HG03520 (cell line): ENCODE measurements around the gene MAPK8IP2.
"Not testable (repeated sequence)": the region's sequence is repeated elsewhere in the genome, so short reads cannot be mapped to it uniquely, and the experiment has no call there.

Experiments
- ATAC-seq: cut with Tn5 transposase; IDR thresholded peaks from one replicate; pipeline ENCODE4 v1.9.1; 2021; ENCODE audit warnings: mild to moderate bottlenecking, moderate library complexity; ENCODE audit not compliant: unreplicated experiment

Gene MAPK8IP2

DNA sequence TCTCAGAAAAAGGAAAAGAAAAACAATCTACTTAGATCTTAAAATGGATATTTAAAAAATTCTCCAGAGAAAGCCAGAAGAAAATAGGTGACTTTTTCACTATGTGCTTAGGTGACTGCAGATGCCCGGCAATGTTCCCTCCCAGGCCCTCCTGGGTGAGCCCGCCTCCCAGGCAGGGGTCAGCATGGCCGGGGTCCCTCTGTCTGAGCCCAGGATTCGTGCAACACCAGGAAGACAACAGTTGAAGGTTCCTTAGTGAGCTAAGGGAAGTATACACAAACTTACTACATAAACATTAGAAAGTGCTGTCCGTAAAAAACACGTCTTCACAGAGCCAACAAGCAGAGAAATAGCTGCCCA lies 11.6 kb downstream of the MAPK8IP2 start:
- no peak for ATAC-seq

DNA sequence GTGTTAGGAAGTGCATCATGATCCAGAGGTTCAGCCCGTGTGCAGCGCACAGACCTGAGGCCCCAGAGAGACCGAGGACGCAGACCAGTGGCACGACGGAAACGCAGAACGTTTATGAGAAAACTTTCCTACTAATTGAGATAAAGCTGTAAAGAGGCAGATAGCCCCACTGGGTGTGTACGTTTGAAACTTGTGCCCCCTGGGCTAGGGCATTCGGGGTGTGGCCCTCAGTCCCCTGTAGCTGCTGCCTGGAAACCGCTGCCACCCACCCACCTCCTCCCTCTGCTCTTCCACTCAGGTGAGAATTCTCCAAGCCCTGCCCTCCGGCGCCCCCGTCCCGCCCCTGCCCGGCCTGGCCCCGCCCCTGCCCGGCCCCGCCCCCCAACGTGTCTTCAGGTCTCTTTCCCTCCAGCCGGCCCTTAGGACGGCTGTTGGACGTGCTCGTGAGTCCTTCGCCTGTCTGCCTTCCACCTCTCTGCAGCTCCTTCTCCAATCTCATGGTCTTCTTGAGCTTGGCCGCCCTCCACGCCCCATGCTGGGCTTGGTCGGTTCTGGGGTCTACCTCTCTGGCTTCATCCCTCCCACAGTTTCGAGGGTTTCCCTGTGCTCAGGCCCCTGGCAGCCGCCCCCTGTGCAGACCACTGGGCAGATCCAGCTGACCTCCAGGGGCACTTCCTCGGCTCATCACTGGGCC lies 12.1 kb downstream of the MAPK8IP2 start:
- ATAC-seq = no peak

DNA sequence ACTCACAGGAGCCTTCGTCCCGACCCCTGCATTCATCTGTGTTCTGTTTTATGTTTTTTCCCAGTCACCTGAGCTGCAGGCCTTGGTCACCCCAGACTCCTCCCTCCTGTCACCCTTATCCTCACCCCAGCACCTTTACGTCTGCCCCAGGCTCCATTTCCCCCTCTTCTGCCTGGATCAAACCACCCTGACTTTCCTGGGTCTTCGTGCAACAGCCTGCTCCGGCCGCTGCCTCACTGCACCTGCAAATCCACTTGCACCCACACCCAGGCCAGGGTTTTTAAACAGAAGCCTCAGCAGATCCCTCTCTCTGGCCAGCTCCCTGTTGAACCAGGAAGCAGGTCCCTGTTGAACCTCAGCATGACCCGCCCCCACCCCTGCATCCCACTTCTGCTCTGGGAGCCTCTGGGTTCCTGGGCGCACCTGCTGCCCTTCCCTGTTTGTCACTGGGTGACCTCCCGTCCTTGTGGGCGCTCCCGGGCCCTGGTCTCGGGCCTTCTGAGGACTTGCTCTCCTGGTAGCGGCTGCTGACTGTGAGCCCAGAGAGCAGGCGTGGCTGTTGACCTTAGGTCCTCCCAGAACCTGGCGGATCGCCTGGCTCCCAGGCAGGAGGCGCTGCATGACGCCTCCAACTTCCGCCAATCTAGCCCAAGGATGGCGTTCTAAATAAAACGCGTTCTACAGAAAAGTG lies 12.8 kb downstream of the MAPK8IP2 start:
- no peak for ATAC-seq

DNA sequence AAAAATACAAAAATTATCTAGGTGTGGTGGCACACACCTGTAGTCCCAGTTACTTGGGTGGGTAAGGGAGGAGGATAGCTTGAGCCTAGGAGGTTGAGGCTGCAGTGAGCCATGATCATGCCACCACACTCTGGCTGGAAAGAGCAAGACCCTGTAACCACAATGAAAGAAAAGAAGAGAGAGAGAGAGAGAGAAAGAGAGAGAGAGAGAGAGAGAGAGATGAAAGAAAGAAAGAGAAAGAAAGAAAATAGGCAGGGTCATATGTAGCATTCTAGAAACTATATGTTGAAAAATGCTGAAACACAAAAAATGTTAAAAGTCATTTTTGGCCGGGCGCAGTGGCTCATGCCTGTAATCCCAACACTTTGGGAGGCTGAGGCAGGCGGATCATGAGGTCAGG lies 13.7 kb downstream of the MAPK8IP2 start:
- not testable (repeated sequence) for ATAC-seq

DNA sequence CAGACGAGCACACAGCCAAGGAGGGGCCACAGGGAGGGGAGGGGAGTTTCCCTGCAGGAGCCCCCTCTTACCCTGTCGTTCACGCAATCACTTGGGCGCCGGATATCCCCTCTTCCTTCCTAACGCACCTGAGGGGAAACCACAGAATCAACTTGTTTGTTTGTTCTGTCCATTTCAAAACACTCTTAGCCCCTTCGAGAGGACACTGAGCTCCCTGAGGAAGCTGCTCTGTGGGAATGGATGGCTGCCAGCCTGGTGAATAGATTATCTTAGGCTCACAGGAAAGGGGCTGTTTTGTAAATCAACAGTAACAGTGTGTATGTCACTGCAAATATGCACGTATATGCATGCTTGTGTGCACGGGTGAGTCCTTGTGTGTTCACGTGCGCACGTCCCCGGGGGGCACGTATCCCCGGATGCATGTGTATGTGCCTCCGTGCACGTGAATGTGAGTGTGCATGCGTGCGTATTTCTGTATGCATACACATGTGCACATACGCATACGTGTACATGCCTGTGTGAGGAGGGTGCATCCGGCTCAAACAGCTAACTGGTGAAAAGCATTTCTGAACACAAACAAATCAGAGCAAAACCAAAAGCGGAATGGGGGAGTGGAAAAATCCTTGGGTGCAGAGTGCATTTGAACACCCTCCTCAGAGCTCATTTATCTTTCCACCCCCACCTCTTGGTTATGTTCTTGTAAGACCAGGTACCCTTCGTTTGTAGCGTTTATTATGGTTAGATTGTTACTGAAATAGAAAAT lies 20.2 kb downstream of the MAPK8IP2 start:
- ATAC-seq = peak; percentile 60

DNA sequence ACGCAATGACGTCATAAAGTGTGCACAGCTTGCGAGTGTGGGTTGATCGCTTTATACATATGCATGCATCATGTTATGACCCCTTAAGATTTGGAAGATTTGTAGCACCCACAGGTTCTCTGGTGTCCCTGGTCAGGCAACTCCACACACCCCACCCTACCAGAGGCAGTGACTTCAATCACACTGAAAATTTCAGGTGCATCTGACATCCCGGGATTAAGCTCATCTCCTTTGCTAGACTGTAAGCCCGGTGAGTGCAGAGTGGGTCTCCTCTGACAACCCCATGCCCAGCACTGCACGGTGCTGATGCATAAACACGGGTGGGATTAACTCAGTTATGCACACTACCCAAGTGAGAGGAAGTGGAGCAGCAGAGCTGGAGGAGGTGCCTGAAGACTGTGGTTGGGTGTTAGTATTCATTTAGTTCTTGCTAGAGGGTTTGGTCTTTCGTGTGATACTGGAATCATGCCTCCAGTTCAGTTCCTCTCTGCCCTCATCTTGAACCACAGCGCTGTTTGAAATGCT lies 20.8 kb downstream of the MAPK8IP2 start:
- ATAC-seq = no peak

DNA sequence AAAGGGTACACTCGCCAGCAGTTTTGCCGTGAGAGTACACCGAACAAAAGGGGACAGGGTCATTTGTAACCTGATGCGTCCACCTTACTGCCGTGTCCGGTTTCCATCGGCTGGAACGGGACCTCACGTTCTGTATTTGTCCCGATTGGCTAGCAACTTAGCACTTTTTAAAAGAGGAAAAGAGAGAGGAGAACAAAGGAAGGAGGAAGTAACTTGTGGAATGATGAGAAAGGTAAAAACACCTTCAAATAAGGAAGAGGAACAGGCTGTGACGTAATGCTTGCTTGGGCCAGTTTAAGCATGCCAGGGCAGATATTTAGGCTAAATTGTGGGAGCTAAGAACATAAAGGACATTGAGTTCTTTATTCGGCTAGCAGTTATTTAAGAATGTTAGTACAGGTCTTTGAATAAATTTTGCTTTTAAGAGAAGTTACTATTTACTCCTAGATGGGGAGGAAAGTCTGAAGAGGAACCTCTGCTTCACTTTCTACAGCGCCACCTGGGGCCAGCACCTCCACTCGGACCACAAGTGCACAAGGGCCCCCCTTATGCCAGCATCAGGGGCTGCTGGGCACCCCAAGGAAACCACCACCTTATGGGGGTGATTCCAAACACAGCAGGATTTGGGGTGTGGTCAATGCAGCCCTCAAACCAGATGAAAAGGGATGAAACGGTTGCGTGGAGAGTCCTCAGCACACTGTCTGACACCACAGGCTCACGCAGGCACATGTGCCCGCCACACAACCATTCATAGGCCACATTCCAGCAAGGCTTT lies 21.5 kb downstream of the MAPK8IP2 start:
- ATAC-seq = no peak

DNA sequence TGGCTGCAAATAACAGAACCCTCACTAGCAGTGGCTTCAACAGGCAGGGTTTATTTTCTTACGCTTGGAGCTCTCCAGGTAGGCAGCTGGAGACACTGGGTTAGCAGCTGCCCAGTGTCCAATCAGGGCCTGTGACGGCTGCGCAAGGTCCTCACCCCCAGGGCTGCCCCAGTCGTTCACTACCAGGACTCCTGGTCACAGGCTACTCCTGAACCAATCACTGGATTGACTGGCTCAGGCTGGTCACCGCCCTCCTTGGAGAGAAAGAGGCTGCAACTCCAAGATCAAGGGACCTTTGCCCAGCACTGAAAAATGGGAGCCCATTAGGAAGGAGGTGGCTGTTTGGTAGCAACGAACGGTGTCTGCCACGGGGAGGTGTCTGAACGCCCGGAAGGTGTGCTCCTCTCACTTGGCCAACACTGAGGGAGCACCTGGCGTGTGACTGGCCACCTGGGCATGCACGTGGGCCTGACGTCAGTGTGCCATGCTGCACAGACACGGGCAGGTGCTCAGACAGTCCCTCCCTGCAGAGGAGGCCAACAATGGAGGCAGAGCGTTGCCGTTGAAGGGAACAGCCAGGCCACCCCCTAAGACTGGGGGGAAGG lies 22.2 kb downstream of the MAPK8IP2 start:
- ATAC-seq = no peak

DNA sequence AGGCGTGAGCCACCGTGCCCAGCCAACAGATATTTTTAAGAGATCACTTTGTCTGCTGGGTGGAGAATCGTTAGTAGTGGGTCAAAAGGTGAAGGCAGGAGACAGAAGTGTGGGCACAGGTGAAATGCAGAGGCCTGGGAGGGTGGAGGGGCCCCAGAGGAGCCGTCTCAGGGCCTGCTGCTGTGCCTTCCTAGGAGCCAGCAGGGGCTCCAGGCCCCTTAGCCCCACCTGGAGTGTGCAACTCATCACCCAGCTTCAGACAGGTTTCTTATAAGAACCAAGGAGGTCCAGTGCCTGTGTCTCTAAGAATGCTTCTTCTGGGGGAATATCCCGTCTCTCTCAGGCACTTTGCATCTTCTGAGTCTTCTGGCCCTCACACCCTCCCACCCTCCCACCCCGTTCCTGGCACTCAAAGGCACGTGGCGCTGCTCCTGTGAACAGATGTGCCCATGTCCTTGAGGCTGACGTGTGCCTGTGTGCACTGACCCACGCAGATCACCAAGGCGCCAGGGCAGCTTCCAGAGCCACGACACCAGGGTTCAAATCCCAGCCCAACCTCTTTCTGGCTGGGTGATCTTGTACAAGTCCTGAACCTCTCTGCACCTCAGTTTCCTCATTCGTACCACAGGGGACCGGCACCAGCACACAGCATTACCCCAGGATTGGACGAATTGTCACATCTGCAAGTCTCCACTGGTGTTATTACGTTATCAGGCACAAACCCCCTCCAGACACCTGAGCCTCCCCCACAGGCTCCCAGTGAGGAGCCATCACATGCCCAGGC lies 23.9 kb downstream of the MAPK8IP2 start:
- no peak for ATAC-seq

DNA sequence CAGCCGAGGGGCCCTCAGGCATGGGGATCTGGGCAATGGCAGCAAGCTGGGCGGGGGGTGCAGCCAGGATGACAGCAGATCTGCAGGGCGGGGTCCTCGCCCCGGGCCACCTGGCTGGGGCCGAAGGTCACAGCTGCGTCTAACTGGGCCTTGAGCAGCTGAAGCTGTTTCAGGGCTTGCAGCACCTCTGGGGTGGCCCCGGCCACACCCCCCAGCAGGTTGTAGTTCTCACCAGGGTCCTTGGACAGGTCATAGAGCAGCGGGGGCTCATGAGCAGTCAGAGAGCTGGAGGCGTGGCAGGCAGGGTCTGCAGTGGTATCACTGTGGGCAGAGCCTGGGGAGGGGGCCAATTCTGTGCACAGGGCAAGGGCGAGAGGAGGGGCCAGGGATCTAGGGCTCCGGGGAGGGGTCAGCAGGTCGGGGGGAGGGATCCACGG lies 24.6 kb downstream of the MAPK8IP2 start:
- no peak for ATAC-seq

DNA sequence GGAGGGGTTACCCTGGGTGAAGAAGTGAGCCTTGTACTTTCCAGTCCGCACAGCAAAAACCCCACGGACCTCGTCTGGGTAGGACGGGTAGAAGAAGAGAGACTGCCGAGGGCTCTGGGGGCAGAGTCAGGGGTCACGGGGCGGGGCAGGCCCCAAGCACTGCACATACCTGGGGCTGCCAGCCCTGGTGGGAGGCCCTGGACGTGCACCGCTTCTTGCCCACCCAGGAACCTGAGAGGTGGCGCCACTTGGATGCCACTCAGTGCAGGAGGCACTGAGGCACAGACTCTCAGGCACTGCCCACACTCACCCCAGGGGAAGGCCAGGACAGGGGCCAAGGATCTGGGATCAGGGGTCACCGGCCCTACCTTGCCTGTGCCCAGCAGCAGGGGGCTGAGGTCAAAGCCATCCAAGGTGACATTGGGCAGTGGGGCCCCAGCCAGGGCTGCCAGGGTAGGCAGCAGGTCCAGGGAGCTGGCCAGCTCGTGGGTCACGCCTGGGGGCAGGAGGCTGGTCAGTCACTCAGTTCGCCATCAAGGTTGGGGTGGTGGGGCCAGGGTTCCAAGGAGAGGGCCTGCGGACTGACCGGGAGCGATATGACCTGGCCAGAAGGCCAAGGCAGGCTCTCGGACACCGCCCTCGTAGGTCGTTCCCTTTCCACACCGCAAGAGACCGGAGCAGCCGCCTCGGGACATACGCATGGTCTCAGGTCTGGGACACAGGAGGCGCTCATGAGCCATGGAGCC lies 25.1 kb downstream of the MAPK8IP2 start:
- ATAC-seq = no peak

DNA sequence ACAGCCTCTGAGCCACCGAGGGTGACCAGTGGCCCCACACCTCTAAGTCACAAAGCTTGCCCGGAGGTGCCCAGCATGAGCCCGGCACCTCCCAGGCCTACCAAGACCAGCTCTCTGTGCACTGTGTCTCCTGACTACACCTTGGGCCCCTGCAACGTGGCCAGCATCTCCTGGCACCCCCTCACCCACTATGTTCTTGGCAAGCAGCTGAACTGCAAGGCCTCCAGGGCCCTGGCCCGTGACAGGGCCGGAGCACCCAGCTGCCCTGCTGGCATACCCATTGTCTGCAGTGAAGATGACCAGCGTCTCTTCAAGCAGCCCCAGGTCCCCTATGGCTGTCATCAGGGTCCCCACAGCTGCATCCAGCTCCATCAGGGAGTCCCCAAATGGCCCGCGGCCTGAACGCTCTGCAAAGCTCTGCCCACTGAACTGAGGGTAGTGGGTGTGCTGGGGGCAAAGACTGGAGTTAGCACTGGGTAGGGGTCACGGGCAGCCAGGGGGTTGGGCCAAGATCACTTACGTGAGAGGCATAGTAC lies 25.8 kb downstream of the MAPK8IP2 start:
- no peak for ATAC-seq

DNA sequence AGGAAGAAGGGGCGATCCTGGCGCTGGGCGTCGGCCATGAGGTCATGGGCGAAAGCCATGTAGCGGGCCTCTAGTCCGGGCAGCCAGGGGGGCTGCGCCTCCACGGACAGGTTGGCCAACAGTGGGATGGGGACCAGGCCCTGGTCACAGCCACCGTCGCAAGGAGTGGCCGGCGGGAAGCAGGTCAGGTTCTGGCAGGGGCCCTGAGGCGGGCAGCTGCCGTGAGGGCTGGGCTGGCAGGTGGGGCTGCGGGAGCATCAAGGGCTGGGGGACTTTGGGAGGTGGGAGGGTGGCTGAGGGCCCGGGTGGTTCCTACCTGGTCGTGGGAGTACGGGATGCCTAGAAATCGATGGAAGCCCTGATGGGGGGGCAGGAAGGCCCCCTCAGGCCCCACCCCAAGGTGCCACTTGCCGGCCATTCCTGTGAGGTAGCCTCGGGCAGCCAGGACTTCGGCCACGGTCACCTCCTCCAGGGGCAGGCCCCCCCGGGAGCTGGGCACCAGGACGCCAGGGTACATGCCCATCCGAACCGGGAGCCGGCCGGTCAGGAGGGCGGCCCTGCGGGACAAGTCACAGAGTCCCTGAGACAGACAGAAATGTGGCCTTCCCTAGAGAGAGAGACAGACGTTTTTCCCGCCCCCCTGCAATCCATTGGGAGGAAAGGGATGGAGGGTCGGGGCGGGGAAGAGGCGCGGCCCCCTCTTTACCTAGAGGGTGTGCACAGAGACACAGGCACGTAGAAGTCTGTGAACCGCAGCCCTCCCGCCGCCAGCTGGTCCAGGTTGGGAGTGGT lies 26.5 kb downstream of the MAPK8IP2 start:
- ATAC-seq = no peak

DNA sequence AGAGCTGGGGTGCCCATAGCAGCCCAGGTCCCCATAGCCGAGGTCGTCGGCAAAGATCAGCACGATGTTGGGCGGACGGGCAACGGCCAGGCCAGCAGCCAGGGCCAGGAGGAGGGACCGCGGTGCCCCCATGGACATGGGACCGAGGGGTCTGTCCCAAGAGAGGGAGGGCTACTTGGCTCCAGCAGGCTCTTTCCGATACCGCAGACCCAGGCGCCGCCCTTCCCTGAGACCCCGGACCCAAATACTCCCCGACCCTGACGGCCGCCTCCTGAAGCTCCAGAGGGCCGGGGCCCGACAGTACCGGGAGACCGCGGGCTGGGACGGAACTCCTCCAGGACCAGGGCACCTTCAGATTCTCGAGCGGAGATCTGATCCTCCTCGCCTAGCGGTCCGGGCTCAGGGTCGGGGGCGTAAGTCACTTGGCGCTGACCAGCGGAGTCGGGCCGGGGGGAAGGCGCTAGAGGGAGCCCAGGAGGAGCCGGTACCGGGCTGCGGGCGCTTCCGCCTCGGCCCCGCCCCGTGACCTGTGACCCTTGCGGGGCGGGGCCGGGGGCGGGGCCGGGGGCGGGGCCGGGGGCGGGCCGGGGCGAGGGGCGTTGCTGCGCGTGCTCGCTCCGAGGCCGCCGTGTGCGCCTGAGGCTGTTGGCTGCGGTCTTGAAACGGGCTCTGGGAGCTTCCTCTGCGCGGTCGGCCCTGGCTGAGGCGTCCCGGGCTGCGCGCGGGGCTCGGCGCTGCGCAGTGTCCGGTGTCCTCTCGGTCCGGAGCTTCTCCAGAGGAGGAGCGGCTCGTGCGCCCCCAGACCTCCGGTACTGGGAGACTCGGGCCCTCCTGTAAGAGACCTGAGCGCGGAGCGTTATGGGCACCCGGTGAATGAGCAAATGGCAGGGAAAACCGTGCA lies 27.3 kb downstream of the MAPK8IP2 start, which contains the start of gene ARSA:
Gene ARSA (minus strand): TSS at position 511 of the 901 bp plus-strand sequence. CDS start 373 bp downstream, at position 138.
- ATAC-seq = peak; percentile 58

DNA sequence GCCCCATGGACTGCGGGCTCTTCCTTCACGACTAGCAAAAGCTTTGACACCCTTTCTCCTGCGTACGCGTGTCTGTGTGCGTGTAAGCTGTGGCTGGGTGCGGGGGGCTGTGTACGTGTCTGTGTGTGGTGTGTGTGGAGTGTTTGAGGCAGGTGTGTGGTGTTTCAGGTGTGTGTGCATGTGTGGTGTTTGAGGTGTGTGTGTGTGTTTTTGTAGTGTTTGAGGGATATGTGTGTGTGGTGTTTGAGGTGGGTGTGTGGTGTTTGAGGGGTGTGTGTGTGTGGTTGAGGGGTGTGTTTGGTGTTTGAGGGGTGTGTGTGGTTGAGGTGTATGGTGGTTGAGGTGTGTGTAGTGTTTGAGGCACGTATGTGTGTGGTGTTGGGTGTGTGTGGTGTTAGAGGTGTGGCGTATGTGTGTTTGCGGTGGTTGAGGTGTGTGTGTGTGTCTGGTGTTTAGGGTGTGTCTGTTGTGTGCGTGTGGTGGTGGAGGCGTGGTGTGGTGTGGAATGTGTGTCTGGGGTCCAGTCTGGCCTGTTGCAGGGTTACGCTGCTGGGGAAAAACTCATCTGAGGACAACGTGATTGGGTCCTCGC lies 28.0 kb downstream of the MAPK8IP2 start:
- no peak for ATAC-seq

DNA sequence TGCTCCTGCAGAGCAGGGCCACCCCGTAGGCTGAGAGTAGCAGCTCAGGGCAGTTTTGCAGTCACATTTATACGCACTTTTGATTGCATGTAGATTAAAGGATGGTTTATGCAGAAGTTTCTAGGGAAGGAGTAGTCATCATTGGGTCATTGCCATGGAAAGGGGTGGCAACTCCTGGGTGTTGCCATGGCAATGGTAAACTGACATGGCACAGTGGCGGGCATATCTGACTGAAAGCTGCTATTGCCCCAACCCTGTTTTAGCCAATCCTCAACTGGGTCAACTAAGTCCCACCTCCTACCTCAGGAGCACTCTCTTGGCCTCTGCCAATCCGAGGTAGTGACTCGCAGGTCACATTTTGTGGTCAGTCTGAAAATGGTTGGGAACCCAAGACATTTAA lies 29.8 kb downstream of the MAPK8IP2 start:
- no peak for ATAC-seq
